ENCODE measurements around the gene DNASE1L3. TPM values are rescaled to one million over a fixed set of nuclear protein-coding genes. Genes with fewer than 3 reads are reported as not detected.

The DNASE1L3 gene
- total RNA-seq, 1 experiment from 2014 or later: not detected

DNA sequence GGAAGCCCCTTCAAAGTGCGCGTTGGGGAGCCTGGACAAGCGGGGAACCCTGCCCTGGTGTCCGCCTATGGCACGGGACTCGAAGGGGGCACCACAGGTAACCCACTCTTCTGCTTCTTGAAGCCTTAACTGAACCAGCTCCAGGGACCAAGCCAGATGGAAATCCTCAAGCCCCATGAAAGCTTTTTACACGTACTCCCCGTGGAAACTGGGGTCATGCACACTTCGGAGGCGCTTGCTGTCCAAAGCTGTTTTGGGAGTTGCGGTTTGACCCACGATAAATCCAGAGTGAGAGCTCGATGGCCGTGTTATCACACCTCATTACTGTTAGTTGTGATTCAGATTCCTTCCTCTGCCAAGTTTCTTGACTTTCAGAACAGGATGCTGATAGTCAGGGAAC, 47.5 kb downstream of the DNASE1L3 start:
- H3K4me1 Mint-ChIP-seq (ENCODE audit: low read depth, unreplicated experiment): peaks cover 44% of the 10 kb centered on the region
- no peak for DNase-seq
- TF ChIP-seq CTCF (IDR thresholded peaks at IDR 0.05; ENCODE audit: unreplicated experiment): no peak
- no peaks in the 10 kb centered on the region for H3K27me3 Mint-ChIP-seq (ENCODE audit: unreplicated experiment)
- intact Hi-C loops (cut with micrococcal nuclease; ENCODE audit: unreplicated experiment): no loop called here
- CTCF ChIA-PET: no interaction called here
- no peak overlapping the region for H3K4me3 Mint-ChIP-seq (ENCODE audit: low read depth, unreplicated experiment)
- H3K9me3 Mint-ChIP-seq (ENCODE audit: low read depth, unreplicated experiment): peaks cover 2% of the 10 kb centered on the region
- no TSS peak for BruUV-seq (replicated peaks)
- H3K27ac Mint-ChIP-seq (ENCODE audit: unreplicated experiment): peak overlapping the region; percentile 38
- H3K36me3 Mint-ChIP-seq (ENCODE audit: insufficient read depth, unreplicated experiment): peaks cover 63% of the 10 kb centered on the region

DNA sequence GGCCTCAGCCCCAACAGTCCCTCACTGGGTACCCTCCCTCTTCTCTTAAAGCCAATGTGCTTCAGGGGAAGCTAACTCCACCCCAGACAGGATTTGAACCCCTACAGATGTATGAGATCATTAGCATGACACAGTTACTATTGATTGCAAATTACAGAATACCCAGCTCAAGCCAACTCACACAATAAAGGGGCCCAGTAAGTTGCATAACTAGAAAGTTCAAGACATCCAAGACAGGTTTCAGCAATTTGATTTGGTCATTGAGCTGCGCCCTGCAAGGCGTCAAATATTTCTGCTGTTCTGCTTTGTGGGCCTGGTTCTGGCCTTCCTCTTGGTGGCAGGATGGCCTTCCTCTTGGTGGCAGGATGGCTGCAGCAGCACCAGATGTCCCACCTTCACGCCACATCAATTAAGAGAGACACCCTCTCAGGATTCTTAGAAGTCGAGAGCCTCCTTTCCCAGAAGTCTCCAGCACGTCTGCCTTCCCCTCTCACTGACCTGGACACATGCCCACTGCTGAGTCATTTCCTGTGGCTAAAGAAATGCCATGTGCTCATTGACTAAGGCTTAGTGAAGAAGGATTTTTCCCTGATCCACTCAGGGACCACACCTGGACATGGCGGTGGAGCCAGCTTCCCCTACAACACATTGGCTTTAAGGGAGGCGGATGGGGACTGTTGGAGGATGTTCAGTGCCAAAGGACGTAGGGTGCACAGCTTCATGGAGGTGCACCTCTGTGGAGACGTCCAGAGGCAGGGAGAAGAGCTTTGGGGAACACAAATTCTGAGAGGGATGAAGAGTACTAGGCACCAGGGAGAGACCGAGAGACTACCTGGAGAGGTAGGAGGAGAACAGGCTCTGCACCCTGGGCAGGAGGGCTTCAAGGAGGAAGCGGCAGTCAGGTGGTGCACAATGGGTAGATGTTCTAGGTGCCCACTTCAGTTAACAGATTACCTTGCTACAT, 49.1 kb downstream of the DNASE1L3 start:
- no TSS peak for BruUV-seq (replicated peaks)
- intact Hi-C loops (cut with micrococcal nuclease; ENCODE audit: unreplicated experiment): no loop called here
- peak; percentile 73 for DNase-seq
- H3K27ac Mint-ChIP-seq (ENCODE audit: unreplicated experiment): peak overlapping the region; percentile 93
- CTCF ChIA-PET: no interaction called here
- H3K9me3 Mint-ChIP-seq (ENCODE audit: low read depth, unreplicated experiment): peaks cover 2% of the 10 kb centered on the region
- H3K27me3 Mint-ChIP-seq (ENCODE audit: unreplicated experiment): no peaks in the 10 kb centered on the region
- H3K36me3 Mint-ChIP-seq (ENCODE audit: insufficient read depth, unreplicated experiment): peaks cover 55% of the 10 kb centered on the region
- peaks cover 44% of the 10 kb centered on the region for H3K4me1 Mint-ChIP-seq (ENCODE audit: low read depth, unreplicated experiment)
- TF ChIP-seq CTCF (IDR thresholded peaks at IDR 0.05; ENCODE audit: unreplicated experiment): no peak
- H3K4me3 Mint-ChIP-seq (ENCODE audit: low read depth, unreplicated experiment): peak overlapping the region; percentile 52

GRCh38 chr3:58160399-58160798, 50.4 kb downstream of the DNASE1L3 start:
- CTCF ChIA-PET: no interaction called here
- H3K36me3 Mint-ChIP-seq (ENCODE audit: insufficient read depth, unreplicated experiment): peaks cover 61% of the 10 kb centered on the region
- H3K9me3 Mint-ChIP-seq (ENCODE audit: low read depth, unreplicated experiment): peaks cover 2% of the 10 kb centered on the region
- no TSS peak for BruUV-seq (replicated peaks)
- no peak overlapping the region for H3K4me3 Mint-ChIP-seq (ENCODE audit: low read depth, unreplicated experiment)
- H3K27ac Mint-ChIP-seq (ENCODE audit: unreplicated experiment): peak overlapping the region; percentile 93
- intact Hi-C loops (cut with micrococcal nuclease; ENCODE audit: unreplicated experiment): no loop called here
- peaks cover 39% of the 10 kb centered on the region for H3K4me1 Mint-ChIP-seq (ENCODE audit: low read depth, unreplicated experiment)
- TF ChIP-seq CTCF (IDR thresholded peaks at IDR 0.05; ENCODE audit: unreplicated experiment): no peak
- H3K27me3 Mint-ChIP-seq (ENCODE audit: unreplicated experiment): no peaks in the 10 kb centered on the region
- no peak for DNase-seq

DNA sequence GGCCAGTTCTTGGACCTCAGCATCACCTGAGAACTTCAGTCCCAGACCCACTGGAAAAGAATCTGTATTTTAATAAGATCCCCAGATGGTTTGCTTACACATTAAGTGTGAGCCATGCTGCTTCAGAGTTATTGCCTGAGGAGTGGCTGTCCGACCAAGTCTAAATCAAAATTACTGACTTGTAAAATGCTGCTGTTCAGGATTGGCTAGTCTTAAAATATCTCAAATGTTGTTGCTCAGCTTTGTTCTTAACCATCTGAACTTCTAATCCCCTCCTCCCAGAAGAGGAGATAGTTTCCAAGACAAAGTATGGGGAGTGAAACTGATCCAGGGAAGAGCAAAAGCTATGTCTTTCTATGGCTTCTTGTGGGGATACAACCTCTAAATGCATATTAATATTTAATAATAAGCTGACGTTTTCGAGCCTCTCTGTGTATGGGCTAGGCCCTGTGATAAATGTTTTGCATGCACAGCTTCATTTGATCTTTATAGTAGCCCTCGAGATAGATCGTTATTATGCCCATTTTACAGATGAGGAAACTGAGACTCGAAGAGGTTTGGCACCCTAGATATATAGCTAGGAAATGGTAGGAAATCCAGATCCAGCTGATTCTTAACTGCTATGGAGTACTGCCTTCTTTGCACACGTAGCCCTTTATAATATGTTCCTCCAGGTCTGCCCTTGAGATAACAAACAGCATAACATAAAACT, 52.2 kb downstream of the DNASE1L3 start:
- intact Hi-C loops (cut with micrococcal nuclease; ENCODE audit: unreplicated experiment): loop anchor here (5.0 kb wide), 1 partner anchor 41 kb away; no protein-coding TSS in a partner anchor
- H3K27ac Mint-ChIP-seq (ENCODE audit: unreplicated experiment): no peak overlapping the region
- TF ChIP-seq CTCF (IDR thresholded peaks at IDR 0.05; ENCODE audit: unreplicated experiment): no peak
- peaks cover 28% of the 10 kb centered on the region for H3K4me1 Mint-ChIP-seq (ENCODE audit: low read depth, unreplicated experiment)
- DNase-seq: no peak
- peaks cover 52% of the 10 kb centered on the region for H3K36me3 Mint-ChIP-seq (ENCODE audit: insufficient read depth, unreplicated experiment)
- no peaks in the 10 kb centered on the region for H3K27me3 Mint-ChIP-seq (ENCODE audit: unreplicated experiment)
- CTCF ChIA-PET: interaction anchor here (1.0 kb wide), 1 partner anchor 119 kb away, joined by 3 read pairs; no protein-coding TSS in a partner anchor
- no peak overlapping the region for H3K4me3 Mint-ChIP-seq (ENCODE audit: low read depth, unreplicated experiment)
- no TSS peak for BruUV-seq (replicated peaks)
- peaks cover 2% of the 10 kb centered on the region for H3K9me3 Mint-ChIP-seq (ENCODE audit: low read depth, unreplicated experiment)
